GM12801 (cell line): ENCODE results near the gene CHST11.

ENCODE experiments used
- TF ChIP-seq, protein P1 (sequence below): IDR thresholded peaks from one replicate; pipeline ENCODE4 v1.5.1; 2011; ENCODE audit warnings: control low read depth; ENCODE audit not compliant: insufficient read length; ENCODE audit errors: extremely low read depth

Gene CHST11

DNA sequence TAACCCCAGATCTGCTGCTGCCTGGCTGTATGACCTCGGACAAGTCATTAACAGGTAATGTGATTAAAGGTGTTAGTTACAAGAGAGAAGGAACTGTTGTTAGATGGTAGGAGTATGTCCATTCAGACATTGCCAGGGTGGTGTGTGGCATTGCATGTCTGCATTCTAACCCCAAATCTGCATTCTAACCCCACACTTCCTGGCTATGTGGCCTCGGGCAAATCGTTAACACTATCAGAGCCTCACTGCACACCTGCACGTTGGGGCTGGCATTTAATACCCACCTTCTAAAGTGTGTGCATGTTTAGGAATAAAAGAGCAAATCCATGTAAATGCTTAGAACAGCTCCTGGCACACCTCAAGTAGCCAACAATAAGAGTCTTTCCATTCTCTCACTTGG is 46.4 kb downstream of the CHST11 start:
- TF ChIP-seq, protein P1, sequence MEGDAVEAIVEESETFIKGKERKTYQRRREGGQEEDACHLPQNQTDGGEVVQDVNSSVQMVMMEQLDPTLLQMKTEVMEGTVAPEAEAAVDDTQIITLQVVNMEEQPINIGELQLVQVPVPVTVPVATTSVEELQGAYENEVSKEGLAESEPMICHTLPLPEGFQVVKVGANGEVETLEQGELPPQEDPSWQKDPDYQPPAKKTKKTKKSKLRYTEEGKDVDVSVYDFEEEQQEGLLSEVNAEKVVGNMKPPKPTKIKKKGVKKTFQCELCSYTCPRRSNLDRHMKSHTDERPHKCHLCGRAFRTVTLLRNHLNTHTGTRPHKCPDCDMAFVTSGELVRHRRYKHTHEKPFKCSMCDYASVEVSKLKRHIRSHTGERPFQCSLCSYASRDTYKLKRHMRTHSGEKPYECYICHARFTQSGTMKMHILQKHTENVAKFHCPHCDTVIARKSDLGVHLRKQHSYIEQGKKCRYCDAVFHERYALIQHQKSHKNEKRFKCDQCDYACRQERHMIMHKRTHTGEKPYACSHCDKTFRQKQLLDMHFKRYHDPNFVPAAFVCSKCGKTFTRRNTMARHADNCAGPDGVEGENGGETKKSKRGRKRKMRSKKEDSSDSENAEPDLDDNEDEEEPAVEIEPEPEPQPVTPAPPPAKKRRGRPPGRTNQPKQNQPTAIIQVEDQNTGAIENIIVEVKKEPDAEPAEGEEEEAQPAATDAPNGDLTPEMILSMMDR: no peak

DNA sequence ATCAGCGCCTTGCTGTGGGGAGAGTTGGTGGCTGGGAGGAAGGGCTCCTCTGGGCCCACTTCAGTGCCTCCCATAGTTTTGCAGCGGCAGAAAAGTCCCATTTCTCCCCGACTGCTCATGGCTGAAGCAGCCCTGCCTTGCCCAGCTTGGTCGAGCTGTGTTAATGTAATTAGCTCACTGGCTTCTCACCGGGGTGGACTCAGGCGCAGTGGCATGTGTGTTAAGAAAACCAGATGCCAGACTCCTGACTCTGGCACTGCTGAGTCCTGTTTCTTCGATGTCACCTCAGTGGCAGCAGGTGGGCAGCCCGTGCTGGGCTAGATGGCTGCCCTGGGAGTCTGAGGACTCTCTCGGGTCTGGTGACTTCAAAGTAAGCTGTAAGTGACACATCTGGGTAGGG is 47.4 kb downstream of the CHST11 start:
- TF ChIP-seq, protein P1: no peak

DNA sequence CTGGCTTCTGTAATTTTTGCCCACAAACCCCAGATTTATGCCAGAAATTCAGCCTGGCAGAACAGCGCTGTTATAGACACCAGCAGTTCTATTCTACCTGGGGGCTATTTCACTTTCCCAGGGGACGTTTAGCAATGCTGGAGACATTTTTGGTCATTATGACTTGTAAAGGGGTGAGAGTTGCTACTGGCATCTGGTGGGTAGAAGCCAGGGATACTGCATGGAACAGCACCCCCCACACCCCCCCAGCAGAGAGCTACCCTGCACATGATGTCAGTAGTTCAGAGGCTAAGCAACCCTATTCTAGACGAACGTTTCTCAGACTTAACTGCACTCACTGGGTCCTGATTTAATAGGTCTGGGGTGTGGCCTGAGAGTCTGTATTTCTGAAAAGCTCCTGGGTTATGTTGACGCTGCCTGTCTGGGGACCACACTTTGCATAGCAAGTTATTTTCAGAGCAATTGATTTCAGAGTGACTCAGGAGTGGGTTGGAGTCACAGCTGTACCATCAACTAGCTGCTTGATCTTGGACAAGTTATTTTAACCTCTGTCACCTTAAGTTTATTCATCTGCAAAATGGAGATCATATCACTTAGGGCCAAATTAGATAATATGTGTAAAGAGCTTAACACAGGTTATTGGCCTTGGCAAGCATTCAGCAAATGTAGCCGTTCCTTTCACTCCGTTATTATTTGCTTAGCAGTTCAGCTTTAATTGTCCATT is 48.5 kb downstream of the CHST11 start:
- TF ChIP-seq, protein P1: no peak

DNA sequence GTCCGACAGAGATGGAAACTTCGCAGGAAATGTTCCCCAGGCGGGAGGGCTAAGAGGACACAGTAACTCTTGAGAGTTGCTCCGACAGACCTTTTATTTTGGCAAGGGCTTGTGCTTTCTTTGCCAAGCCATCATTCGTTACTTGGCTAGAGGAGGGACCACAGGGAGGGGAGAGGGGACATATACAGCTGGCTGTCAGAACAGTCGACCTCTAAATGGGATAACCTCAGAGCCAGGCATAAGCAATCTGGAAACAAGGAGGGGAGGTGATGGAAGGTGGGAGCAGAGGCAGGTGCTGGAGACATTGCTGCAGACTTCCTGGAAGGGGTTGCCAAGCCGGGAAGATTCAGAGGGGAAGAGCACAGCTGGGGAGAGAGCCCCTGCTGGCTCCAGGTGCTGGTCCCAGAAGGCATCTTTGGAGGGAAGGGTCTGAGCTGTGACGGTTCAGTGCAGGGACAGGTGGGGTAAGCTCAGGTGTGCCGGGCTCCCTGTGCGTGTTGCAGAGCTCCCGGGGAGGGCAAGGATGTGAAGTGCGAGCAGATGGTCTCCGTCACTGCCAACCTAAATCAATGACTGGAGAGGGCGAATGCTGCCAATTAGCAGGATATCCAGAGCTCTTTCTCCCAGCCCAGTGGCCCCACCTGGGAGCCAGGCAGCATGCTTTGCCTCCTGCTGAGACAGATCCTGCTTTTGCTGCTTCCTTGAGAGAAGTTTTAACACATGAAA is 50.1 kb downstream of the CHST11 start:
- TF ChIP-seq, protein P1: no peak

DNA sequence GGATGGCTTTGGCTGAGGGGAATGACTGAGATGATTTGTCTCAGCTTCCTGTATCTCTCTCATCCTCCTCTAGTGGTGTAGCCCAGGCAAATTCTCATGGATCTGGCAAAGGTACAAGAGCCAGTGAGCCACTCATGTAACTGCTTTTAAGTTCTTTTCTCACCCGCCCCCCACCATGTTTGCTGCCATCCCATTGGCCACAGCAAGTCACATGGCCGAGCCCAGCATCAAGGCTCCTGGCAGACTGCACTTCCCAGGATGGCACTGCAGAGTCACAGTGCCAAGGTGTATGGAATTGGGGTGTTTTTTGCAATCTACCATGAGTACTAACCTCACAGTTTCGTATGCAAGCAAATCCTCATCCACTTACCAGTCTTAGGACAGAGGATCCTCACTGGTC is 50.9 kb downstream of the CHST11 start:
- TF ChIP-seq, protein P1: no peak

DNA sequence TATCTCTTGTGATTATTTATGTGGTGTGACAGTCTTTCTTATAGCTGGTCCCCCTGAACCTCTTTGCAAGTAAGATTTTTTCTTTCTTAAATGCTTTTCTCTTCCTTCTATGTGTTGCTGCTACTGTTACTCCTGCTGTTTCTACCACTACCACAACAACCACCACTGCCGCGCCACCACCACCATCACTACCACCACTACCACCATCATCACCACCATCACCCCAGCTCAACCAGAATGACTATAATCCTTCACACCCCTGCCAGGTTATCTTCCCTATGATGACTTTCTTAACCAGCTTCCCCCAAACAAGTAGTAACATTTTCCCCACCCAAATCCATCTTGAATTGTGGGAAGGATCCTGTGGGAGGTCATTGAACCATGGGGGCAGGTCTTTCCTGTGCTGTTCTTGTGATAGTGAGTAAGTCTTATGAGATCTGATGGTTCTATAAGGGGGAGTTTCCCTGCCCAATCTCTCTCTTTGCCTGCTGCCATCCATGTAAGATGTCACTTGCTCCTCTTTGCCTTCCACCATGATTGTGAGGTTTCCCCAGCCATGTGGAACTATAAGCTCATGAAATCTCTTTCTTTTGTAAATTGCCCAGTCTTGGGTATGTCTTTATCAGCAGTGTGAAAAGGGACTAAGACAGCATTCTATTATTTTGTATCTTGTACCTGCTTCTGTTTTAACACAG is 52.2 kb downstream of the CHST11 start:
- TF ChIP-seq, protein P1: no peak

DNA sequence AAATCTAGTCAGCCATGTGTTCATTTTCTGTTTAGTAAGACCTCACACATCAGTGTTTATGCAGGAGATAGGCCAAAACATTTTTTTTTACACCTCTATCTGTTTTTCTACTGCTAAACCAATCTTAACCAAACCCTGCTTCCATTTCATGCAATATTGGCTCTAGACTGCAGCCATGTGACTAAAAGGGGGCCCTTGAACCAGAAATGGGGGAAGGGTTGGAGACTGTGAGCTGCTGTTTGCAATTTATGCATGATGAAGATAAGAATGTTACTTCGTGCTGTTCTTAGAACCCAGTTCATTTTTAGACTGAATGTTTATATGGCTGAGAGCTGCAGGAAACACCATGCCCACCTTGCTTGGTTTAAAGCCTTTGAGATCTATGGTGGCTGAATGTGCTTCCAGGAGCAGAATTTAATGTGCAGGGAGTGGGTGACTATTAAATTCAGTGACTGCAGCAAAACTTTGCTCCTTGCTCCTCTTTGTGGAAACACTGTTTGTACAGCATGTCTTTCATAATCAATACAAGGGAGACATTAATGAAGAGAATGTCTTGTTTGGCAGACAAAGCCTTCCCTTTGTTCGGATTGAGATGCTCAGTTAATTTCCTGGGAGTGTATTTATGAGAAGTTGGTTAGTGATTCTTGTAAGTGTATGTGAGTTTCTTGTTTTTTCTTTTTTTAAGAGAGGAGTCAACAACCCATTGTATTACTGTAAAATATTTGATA is 53.6 kb downstream of the CHST11 start:
- TF ChIP-seq, protein P1: no peak
